Measurements from ENCODE around the gene POFUT2.

Gene POFUT2

DNA sequence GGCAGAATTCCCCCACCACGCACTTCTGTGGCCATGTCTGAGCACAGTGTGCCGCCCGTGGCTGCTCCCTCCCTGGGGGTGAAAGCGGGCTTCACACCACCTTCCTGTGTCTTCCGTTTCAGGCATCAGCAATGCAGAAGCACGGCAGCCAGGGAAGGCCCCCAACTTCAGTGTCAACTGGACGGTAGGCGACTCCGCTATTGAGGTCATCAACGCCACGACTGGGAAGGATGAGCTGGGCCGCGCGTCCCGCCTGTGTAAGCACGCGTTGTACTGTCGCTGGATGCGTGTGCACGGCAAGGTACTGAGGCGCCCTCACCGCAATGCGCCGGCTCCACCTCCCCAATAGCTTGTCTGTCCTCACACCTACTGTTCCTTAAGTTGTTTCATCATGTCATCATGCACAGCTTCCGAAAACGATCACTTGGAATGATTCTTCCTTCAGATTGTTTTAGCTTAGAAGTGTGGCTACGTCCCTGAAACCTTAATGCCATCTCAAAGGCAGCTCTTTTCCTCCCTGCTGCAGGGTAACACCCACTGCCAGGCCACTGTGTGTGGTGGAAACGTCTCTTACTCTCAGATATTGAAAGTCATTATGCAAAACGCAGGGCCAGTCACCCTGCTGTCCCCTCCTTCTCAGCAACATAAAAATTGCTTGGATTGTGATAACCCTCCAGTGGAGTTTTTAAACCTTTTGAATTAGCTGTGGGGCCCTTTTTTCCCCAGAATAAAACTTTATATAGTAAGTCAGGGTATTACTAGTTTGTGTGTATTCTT lies 66.8 kb downstream of the POFUT2 start:
- no peak for DNase-seq

- no peak for DNase-seq
These were observed 67.6 kb downstream of the POFUT2 start for GRCh38 chr21:45220071-45220481.

DNA sequence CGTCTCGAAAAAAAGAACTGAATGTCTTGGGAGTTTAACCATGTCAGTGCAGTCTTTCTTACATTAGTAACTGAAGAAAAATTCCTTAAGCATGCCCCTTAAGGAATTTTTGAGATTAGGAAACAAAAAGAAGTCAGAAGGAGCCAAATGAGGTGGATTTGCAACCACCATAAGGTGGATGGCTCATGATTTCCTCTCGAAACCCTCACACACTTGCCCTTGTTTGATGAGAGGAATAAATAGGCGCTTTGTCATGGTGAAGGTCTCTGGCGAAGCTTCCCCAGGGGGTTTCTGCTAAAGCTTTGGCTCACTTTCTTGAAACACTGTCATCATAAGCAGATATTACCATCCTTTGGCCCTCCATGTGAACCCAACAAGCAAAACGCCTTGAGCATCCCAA lies 68.2 kb downstream of the POFUT2 start:
- DNase-seq = no peak

DNA sequence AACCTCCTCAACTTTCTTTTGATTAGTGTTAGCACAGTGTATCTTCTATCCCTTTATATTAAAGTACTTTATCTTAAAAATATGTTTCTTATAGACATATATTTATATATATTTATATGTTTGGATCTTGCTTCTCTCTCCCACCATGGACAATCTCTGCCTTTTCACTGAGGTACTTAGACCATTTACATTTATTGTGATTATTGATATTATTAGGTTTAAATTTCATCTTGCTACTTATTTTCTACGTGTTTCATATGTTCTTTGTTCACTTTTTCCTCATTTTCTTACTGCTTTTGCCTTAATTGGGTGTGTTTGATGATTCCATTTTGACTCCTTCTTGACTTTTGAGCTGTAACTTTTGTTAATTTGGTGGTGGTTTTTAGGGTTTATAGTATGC lies 70.7 kb downstream of the POFUT2 start:
- DNase-seq = no peak

DNA sequence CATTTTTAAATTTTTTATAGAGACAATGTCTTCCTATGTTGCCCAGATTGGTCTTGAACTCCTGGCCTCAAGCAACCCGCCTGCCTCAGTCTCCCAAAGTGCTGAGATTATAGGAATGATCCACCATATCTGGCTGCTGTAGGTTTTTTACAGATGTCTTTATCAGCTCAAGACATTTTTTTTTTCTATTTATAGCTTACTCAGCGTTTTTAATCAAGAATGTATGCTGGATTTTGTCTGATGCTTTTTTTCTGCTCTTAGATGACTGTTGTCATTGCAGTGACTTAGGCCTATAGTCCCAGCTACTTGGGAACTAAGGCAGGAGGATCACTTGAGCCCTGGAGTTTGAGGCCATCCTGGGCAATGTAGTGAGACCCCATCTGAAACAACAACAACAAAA lies 72.5 kb downstream of the POFUT2 start:
- no peak for DNase-seq

Data from DMS153 (cell line).